Pulmonary artery endothelial cell (primary cell): ENCODE data around the gene SLITRK1. TPM values are rescaled to one million over a fixed set of nuclear protein-coding genes. Genes with fewer than 3 reads are reported as not detected.

ENCODE experiments used
- DNase-seq: peaks from one replicate; pipeline ENCODE4 v3.0.0-alpha.2; 2011; ENCODE audit warnings: low read depth, low spot score
- total RNA-seq: library from RNA; depleted of rRNA; stranded (reverse); fragments of >200 nt; gene quantifications from 2 replicates; pipeline ENCODE4 v1.2.3, GENCODE V29; 2014

SLITRK1 gene
- not detected in 2 replicates for total RNA-seq

DNA sequence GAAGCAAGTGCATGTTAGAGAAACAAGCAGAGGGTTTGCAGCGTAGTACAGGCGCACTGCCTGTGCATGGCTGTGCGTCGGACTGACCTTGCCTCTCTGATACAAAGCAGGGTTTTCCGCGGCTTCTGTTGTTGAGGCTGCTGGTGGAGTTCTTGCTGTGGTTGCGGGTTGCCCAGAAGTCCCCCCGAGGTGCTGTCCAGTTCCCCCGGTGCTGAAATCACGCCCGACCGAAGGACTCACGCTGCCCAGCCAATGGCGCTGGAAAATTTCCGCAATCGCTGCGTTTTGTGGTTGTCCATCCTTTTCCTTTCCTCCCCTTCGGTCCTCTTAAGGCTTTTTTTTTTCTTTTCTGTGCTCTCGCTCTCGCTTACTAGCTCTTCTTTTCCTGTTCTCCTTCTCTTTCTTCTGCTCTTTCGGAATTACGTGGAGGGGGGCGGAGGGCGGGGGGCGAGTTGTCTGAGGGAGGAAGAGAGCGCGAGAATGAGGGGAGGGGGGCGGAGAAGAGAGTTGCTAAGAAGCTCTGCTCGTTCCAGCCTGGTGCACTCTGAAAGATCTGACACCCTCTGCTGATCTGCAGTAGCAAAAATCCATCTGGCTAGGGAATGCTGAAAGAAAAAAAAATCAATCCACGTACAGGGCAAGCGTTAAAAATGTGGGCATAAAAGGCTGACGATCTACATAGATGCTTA is at the start of gene SLITRK1:
Gene SLITRK1 (minus strand): TSS at position 558 of the 689 bp plus-strand sequence. CDS start 967 bp downstream, outside the sequence.
- DNase-seq, result no peak

DNA sequence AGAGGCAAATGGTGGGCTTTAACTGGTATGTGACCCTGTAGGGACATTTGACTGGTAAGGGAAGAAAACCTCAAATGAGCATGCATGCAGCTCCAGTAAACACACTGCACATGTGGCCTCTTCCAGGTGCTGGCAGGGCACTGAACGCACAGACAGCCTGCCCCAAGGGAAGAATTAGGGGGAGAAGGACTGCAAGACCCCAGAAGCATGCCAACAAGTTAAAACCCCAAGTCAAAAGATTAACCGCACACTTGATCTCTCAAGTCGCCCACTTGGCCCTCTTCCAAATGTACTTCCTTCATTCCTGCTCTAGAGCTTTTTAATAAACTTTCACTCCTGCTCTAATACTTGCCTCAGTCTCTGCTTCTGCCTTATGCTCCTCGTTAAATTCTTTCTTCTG is 46.9 kb upstream of the SLITRK1 start:
- DNase-seq, result no peak

DNA sequence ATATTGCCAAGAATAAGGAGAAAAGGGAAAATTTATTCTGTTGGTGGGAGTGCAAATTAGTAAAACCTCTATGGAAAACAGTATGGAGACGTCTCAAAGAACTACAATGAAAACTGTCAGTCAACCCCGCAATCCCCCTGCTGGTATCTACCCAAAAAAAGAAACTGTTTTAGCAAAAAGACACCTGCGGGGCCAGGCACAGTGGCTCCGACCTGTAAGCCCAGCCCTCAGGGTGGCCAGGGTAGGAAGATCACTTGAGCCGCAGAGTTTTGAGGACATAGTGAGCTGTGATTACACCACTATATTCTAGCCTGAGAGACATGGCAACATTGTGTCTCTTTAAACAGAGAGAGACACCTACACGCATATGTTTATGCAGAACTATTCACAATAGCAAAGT is 37.5 kb upstream of the SLITRK1 start:
- no peak for DNase-seq

DNA sequence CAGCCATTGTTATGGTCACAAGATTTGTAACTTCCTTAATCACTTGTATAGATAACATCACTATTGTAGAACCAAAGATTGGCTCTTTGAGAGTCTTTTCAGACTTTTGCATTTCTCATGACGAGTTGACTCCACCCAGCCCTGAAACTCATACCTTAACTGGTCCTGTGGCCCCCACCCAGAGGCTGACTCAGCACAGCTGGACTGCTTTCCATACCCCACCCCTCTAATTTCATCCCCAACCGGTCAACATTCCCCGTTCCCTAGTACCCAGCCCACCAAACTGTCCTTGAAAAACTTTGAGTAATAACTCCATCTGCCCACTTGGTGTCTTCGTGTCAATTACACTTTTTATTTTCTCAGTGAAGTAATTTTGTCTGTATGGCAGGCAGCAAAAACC is 32.1 kb upstream of the SLITRK1 start:
- DNase-seq, result no peak

- no peak for DNase-seq
These were observed 25.1 kb upstream of the SLITRK1 start for GRCh38 chr13:83907196-83907989.

DNA sequence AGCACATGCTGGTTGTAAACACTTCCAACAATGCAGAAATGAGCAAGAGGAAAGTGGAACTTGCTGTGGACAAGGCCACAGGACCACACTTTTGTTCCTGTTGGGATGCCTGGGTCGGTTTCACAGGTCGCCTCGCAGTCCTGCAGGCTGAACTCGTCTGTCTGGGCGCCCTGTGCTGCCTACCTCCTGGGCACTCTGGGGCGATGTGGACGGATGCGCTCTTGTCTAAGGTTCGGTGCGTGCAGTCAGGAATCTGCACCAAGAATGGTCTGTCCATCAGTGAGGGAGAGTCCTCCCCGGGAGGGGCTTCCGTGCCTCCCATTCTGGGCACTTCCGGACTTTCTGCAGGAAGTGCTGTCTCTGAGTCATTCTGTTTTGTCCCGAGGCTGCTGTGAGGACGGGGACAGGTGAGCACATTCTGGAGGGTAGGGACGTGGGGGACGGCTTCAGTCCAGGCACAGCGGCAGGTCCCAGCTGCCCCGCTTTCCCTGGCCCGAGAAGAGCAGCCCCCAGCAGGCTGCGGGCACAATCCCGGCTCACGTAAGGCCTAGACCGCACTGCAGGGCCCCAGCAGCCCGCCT is 24.1 kb upstream of the SLITRK1 start:
- no peak for DNase-seq

DNA sequence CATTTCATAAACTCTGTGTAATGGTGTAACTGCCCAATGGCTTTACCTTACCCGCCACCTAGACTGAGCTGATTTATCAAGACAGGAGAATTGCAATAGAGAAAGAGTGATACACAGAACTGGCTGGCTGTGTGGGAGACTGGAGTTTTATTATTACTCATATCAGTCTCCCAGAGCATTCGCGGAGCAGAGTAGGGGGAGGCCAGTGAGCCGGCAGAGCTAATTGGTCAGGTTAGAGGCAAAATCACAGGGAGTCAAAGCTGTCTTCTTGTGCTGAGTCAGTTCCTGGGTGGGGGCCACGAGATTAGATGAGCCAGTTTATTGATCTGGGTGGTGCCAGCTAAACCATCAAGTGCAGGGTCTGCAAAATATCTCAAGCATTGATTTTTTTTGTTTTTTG is 23.4 kb upstream of the SLITRK1 start:
- DNase-seq, result no peak

DNA sequence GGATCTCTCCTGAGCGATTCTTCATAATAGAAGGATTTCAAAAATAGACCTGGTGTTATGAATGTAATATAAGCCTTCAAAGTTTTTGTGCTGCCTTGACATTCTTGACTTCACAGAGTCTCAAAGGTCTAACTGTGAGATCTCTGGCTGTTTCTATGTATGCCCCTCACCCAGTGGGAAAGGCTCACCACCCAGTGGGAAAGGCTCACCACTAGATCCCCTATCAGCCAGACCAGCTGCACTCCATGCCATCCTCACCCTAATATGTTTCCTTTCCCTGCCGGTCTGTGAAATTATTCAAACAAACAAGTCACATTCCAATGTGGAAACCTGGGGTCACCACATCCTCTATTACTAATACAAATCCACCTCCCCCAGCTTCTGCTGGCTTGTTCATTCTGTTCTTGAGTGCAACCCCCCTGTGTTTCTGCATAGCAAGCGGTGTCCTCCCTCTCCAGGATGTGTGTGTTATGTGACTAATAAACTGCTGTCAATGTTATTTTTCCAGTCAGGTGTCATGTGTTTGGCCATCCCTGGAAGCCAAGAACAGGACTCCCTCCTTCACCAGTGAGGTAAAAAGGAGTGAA is 13.8 kb upstream of the SLITRK1 start:
- no peak for DNase-seq

GRCh38 chr13:83890358-83890757 is 8.1 kb upstream of the SLITRK1 start:
- no peak for DNase-seq

- no peak for DNase-seq
These were observed 1.9 kb upstream of the SLITRK1 start for GRCh38 chr13:83884141-83884540.

GRCh38 chr13:83883061-83883523 is 818 bp upstream of the SLITRK1 start:
- no peak for DNase-seq

- DNase-seq, result no peak
These were observed 309 bp upstream of the SLITRK1 start for GRCh38 chr13:83882606-83882959.

DNA sequence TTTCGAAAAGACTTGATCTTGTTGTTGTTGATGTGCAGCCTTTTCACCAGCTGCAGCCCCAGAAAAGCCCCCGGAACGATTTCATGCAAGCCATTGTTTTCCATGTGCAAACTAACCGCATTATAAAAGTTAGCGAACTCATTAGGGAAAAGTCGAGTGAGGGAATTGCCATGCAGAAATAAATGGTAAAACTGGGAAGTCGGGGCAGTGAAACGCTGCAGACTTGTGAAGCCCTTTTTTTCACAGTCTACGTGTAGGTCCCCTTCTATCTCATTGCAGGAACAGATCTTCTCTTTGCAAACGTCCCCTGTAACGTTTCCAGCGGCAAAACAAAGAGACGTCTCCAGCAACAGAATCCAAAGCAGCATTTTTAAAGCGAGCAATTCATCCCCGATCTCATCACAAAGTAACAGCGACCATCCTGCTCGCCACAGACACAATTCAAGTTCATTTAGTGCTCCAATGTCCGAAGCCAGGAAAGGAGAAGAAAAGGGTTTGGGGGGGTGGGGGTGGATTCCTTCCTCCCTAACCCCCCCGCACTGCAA is 1.1 kb downstream of the SLITRK1 start:
- DNase-seq, result no peak

GRCh38 chr13:83880275-83881139 is 1.8 kb downstream of the SLITRK1 start:
- no peak for DNase-seq

GRCh38 chr13:83879431-83880171 is 2.7 kb downstream of the SLITRK1 start:
- DNase-seq, result no peak

DNA sequence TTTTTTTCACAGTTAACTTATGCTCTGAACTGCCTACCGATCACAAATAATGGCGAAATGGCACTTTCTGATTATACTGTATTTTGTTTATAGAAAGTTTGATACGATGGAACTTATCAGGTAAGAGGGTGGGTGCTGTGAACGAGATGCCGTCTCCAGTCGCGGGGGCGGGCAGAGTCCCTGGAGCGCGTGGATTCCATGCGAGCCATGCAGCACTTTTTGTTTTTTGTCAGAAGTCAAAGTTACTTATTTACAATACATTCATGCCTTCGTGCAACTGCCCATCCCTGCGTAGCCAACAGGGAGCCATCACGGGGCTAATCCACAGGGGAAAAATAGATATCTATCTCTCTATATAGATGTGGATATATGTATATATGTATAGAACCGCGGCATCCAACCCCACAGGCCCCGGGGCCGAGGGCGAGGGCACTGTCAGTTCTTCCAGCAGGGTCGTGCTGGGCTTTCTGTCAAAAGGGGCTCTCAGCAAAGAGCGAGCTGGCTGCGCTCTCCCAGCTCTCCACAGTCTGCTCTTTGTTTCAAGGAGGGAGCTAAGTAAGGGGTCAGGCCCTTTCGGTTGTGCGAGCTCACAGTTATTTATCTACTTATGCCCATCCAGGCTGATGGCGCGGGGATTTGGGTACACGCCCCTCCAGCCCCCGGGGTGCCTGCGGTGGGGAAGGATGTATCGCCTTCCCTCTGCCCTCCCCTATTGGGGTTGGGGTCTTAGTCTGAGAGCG is 3.4 kb downstream of the SLITRK1 start:
- no peak for DNase-seq

DNA sequence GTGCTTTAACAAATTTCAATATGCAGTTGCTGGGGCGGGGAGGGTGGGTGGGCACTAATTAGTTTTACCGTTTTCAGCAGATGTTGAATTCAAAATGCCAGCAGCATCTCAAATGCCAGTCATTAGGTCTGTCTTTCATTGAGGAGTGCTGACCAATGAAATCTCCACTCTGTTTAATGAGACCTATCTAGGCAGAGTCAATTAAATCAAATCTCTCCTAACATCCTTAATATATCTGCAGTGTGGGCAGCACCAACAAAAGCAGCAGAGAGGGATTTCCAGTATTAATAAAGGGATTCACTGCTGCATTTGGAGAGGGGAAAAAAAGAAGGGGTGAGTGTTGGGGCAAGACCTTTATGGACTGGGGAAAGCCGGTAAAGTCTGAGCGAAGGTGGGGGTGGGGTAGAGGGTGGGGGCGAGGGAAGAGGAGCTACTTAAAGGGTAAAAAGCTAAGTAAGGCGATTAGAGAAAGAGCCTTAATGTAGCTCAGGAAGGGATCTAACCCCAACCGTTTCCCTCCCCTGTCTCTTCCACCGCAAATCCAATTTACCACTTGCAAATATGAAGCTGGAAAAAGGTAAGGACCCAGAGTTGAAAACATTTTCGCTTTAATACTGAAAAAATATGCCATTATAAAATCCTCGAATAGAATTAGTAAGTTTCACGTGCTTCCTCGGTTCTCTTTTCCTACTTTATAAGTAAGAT is 4.5 kb downstream of the SLITRK1 start:
- no peak for DNase-seq

- no peak for DNase-seq
These were observed 5.7 kb downstream of the SLITRK1 start for GRCh38 chr13:83876546-83876945.

DNA sequence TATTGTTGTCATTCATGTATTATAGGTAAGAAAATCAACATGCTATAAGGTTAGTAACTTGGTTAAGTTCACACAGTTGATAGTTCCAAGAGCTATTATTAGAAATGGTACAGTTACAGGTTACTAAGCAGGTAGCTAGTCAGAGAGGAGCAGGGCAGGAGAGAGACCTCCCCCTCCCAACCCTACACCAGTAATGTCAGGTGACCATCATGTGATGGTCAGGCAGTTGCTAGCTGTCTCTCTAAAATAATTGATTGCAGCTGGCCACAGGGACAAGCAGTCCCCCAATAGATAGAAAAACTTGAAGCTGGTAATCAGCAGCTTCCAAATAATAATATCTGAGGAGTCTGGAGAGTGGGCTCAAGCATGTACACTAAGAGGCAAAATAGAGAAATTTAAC is 14.6 kb downstream of the SLITRK1 start:
- no peak for DNase-seq
